HG03439 (cell line): Measurements from ENCODE around the gene TTC27.
A peak's percentile ranks its signal among the peaks of the same experiment; 100 is the strongest.
"Not testable (repeated sequence)": the region's sequence is repeated elsewhere in the genome, so short reads cannot be mapped to it uniquely, and the experiment has no call there.

Source experiments
- ATAC-seq: cut with Tn5 transposase; IDR thresholded peaks from one replicate; pipeline ENCODE4 v1.9.1; 2021; ENCODE audit warnings: mild to moderate bottlenecking, moderate library complexity; ENCODE audit not compliant: unreplicated experiment

Gene TTC27

DNA sequence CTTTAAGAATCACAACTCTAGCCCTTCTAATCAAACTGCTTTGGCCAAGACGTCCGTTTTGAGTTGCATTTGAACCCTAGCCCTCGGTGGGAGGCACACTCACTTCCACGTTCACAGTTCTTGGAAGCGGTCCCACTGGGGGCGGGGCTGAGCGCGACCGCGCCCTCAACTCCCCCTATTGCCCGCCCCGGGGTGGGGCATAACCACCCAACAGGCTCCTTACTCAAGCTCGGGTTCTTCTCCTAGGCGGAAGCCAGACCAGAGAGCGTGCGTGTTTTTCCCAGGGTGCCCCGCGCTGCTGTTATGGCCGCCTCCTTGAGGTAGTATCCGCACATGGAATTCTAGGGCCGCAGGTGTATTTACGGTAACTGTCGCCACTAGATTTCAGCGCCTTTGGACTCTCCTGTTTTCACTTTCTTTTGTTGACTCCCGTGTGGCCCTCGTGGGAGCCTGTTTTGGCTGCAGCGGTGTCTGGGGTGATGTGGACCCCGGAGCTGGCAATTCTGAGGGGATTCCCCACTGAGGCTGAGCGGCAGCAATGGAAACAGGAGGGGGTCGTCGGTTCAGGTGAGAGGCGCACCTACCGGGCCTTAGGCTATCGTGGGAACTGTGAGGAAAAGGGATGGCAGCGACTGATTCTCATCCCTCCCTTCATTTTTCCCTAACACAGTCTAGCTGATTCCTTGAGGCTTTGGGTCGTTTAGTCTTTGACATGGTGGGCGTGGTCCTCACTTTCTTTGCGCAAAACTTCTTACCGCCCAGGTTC is at the start of gene TTC27:
TTC27 (plus strand) TSS at position 237 of the 766 bp plus-strand sequence; CDS start at position 480, 243 bp downstream.
- peak; percentile 100 for ATAC-seq

DNA sequence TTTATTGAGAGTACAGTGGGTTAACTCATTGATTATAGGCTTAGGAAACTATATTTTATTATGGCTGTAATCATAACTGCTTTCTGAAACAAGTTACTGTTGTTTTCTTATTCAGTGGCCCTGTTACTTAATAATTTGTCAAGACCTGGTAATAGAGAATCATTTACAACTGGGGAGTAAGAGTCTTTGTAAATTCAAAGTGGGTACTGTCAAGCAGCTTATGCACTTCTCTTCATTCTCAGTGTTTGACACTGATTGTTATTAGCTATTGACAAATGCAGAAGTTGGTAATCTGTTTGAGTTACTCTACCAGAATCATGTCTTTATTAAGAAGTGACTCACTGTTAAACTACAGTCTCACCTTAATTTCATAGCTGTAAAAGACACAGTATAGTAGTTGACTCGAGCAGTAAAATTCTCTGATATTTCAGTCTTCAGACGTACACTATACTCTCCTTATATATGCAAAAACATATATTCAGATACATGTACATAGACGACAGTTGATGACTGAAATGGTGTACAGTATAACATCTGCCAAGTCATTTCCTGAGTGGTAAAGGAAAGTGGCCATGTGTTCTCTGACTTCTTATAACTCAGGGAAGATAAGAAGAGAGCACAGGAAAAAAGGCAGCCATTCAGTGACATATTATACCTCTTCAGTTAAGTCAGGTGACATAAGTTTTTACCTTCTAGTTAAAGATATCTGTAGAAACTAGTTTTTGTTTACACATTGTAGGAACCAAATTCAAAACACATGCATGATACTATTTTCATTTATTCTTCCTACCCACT is 36.0 kb upstream of the TTC27 start:
- ATAC-seq: peak; percentile 55

GRCh38 chr2:32594573-32594972 is 33.3 kb upstream of the TTC27 start:
- no peak for ATAC-seq

- ATAC-seq: no peak
These were observed 16.5 kb upstream of the TTC27 start for GRCh38 chr2:32611366-32611765.

DNA sequence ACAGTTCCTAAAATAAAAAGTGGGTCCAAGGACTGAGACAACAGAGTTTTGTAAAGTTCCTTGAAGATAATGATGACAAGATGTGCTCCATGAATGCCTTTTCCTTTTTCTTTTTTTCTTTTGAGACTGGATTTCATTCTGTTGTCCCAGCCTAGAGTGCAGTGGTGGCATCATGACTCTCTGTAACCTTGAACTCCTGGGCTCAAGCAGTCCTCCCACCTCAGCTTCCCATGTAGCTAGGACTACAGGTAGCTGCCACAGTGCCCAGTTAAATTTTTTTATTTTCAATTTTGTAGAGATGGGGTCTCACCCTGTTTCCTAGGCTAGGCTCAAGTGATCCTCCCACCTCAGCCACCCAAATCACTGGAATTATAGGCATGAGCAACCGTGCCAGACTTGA is 16.1 kb upstream of the TTC27 start:
- no peak for ATAC-seq

DNA sequence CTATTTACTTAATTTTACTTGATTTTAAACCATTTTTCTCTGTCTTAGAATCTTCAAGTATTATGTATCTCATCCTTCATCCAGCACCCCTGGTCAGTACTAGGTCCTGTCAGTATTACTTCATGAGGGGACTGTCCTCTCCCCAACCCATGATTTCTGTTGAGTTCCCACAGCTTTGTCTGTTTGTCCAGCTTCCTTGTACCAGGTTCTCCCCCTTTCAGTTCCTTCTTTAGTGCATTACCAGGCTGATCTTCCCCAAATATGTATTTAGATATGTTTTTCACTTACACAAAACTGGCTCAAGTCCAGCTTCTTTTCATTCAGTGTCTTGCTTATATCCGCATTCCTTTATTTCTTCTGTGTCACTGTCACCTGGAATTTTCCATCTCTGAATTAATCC is 13.8 kb upstream of the TTC27 start:
- ATAC-seq: no peak

DNA sequence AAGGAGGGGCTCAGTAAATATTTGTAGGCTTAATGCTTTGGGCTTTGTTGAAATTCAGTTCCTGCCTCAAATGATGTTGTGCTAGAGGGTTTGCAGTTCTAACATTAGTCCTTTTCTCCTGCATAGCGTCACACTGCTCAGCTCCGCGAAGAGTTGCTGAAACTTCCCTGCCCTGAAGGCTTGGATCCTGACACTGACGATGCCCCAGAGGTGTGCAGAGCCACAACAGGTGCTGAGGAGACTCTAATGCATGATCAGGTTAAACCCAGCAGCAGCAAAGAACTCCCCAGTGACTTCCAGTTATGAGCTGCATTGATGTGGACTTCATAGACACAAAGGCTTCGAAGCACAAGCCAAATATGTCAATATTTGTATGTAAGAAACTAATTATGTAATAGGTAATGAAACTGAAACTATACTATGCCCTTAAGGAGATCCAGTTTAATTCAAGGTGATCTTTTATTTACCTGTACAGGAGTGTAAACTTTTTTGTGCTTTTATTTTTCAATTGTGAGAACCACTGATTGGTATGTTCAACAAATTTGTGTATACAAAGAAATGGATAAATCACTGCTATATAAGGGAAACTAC is 10.2 kb upstream of the TTC27 start:
- ATAC-seq: no peak

- ATAC-seq: no peak
These were observed 5.1 kb upstream of the TTC27 start for GRCh38 chr2:32622570-32623310.

DNA sequence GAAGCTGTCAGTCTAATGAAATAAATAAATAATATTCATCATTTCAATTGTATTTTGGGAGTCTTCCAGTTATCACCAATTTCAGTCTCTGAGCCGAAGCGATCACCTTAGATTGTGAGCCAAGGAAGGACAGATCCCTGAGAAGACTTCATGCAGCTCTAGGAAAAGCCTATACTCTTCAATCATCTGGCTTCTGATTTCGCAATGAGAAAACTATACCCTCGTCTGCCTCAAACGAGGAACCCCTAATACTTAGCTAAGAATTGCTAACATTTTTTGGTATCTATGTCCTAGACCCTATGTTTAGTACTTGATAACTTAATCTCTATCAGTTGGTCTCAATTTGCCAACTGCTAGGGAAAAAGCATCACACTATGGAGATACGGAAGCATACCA is 4.5 kb upstream of the TTC27 start:
- ATAC-seq: no peak

DNA sequence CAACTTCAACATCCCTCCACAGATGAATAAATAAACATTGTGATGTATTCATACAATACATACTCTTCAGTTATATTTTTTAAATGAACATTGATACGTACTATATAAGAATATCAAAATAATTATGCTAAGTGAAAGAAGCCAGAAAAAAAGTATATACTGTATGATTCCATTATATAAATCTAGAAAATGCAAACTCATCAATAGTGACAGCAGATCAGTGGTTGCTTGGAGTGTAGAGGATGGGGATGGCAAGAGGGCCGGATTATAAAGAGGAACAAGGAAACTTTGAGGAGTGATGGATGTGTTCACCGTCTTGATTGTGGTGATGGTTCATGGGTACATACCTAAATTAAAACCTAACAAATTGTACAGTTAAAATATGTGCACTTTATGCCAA is 3.0 kb upstream of the TTC27 start:
- no peak for ATAC-seq

DNA sequence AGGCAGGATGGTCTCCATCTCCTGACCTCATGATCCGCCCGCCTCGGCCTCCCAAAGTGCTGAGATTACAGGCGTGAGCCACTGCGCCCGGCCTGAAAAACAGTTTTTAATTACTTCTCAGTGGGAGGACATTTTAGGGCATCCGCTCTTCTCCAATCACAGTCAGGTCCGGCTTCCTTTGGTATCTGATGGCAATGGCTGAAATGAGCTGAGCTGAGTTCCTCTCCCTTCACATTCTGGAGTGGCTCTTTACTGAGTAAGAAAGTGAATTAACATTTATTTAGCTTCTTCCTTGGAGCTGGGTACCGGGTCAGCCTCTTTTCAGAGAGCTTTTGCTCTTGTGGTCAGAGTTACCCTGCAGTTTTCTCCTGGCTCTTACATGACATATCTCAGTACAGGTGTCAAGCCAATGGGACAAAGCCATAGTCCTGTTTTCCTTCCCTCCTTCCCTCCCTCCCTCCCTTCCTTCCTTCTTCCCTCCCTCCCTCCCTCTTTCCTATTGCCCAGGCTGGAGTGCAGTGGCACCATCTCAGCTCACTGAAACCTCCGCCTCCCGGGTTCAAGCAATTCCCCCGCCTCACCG is 1.1 kb upstream of the TTC27 start:
- no peak for ATAC-seq

DNA sequence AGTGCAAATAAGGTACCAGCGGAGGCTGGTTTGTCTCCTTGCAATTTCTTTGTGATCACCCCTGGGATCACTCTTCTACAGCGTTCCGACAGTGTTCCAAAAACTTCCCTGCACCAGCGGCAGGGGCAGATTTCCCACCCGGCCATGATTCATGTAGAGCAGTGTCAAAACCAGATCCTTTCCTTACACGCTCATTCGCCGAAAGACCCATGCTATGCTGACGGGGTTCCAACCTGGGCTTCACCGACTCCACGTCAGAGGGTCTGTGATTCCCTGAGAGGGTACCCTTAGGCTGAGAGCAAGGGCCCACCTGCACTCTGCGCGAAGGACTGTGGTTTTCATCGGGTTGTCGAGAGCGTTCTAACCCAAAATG is 423 bp upstream of the TTC27 start:
- ATAC-seq: peak; percentile 40

DNA sequence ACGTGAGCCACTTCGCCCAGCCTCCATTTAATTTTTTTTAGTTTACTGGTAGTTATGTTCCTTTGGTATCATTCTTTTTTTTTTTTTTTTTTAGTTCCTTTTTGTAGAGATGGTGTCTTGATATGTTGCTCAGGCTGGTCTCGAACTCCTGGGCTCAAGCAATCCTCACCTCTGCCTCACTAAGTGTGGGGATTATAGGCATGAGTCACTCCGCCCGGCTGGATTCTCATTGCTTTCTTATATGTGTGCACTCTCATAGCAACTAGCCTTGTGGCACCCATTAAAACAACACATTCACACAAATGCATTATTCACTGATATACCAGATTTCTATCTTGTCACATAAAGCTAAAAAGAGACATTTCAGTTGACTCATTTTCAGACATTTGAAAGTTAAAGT is 4.2 kb downstream of the TTC27 start:
- ATAC-seq: no peak

DNA sequence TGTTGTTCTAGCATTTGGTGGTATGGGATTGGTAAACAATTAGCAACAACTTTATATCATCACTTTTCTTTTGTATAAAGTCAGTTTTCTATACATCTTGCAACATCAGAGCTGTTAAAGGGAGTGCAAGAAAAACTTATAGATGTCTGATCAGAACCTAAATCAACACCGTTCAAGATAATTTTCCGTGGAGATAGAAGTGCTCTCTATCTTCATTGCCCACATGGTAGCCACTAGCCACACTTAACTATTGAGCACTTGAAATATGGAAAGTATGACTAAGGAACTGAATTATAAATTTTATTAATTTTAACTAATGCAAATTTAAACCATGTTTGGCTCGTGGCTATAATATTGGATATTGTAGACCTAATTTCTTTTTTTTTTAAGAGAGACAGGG is 5.2 kb downstream of the TTC27 start:
- no peak for ATAC-seq

DNA sequence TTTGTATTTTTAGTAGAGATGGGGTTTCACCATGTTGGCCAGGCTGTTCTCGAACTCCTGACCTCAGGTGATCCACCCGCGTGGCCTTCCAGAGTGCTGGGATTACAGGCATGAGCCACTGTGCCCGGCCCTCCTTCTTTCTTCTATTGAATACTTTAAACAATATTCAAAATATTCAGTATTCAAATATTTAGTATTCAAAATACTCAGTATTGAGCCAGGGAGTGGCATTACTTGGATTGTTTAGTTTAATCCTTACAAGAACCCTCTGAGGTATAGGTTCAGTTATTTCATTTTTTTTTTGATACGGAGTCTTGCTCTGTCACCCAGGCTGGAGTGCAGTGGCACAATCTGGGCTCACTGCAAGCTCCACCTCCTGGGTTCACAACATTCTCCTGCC is 10.7 kb downstream of the TTC27 start:
- ATAC-seq: not testable (repeated sequence)

GRCh38 chr2:32641180-32641579 is 13.3 kb downstream of the TTC27 start:
- ATAC-seq: no peak

DNA sequence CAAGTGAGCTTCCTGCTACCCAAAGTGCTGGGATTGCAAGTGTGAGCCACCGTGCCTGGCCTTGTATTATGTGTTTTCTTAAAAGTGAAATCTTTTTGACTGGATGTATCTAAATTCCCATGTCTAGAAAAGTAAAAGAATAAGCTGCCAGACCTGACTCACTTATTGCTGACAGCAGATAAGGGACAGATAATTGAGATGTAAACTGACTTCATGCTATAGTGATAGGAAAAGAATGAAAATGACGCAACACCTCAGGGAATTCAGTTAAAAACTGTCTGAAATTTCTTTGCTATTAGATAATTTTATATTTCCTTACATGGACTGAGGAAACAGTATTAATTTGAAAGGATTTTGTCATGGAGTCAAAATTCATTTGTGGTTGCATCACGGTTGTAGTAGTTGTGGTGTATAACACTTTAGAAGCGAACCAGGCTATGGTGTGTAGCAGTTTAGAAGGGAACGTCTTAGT is 19.4 kb downstream of the TTC27 start:
- no peak for ATAC-seq

GRCh38 chr2:32652555-32653209 is 24.8 kb downstream of the TTC27 start:
- no peak for ATAC-seq

GRCh38 chr2:32656069-32656468 is 28.2 kb downstream of the TTC27 start:
- no peak for ATAC-seq

GRCh38 chr2:32663864-32664263 is 36.0 kb downstream of the TTC27 start:
- ATAC-seq: no peak
